Fibroblast of mammary gland (primary cell): ENCODE data around the gene XRN2.

Experiments used
- DNase-seq: peaks from one replicate; pipeline ENCODE4 v3.0.0-alpha.2; 2010; ENCODE audit warnings: low read depth
- H3K4me3 ChIP-seq: 2 replicates; pipeline ENCODE4 v1.5.1; 2011; ENCODE audit warnings: low read depth, mild to moderate bottlenecking, low read length, moderate library complexity; ENCODE audit not compliant: control insufficient read depth
- CTCF ChIP-seq: conservative IDR thresholded peaks from 2 replicates; pipeline ENCODE4 v1.5.1; 2011; ENCODE audit warnings: low read depth, low read length, inconsistent platforms; ENCODE audit not compliant: control insufficient read depth, insufficient read depth

XRN2 gene

GRCh38 chr20:21372016-21372415, 68.9 kb downstream of the XRN2 start:
- TF ChIP-seq CTCF: no peak
- no peak overlapping the region for H3K4me3 ChIP-seq
- DNase-seq: no peak

DNA sequence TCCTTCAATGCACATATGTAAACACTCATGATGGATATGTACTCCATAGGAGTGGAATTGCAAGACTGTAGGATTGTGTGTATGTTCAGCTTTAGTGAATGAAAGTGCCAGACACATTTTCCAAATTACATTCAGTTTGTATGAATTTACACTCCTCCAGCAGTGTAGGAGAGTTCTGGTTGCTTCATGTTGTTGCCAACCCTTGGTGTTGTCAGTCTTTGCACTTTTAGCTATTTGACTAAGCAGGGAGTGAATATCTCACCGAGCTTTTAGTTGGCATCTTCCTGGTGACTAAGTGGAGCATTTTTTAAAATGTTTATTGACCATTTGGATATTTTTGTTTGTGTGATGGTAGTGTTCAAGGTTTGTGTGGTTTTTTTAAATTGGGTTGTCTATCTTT, 70.3 kb downstream of the XRN2 start:
- no peak for DNase-seq
- TF ChIP-seq CTCF: no peak
- H3K4me3 ChIP-seq: no peak overlapping the region

DNA sequence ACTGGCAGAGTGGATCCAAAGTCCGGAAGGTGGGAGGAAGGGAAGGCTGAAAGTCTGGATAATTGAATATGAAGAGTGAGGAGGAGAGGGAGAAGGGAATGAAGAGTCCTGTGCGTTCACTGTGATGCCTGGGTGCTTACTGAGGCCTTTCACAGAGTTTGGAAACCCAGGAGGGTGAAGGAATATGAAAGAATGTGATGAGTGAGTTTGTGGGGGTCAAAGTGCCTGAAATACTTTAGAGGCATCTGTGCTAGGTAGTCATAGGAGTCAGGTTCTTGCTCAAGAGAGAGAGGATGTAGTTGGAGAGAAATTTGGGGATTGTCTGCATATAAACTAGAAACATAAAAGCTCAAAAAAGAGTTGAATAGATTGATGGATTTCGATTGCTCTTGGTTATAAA, 73.5 kb downstream of the XRN2 start:
- no peak overlapping the region for H3K4me3 ChIP-seq
- no peak for TF ChIP-seq CTCF
- no peak for DNase-seq

- no peak for DNase-seq
Measured at GRCh38 chr20:21377701-21378100, 74.6 kb downstream of the XRN2 start.

DNA sequence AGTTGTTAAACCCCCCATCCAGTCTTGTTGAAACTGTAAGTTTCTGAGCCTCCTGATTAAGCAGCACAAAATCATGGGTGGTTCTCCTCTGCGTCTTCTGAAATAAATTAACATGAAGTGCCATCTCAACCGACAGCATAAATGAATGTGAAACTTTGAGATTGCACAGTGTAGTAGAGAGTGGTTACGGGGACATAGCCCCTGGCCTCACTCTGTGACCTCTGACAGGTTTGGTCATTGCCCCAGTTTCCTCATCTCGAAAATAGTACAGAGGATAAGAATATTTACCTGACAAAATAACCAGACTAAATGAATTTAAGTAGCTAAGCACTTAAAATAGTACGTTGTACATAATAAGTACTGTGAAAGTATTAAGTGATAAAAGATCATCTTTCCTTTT, 75.1 kb downstream of the XRN2 start:
- no peak for DNase-seq
- no peak for TF ChIP-seq CTCF
- no peak overlapping the region for H3K4me3 ChIP-seq

More at GRCh38 chr20:21377701-21378100, 74.6 kb downstream of the XRN2 start:
- TF ChIP-seq CTCF: no peak
- no peak overlapping the region for H3K4me3 ChIP-seq

GRCh38 chr20:21380711-21381110, 77.6 kb downstream of the XRN2 start:
- no peak overlapping the region for H3K4me3 ChIP-seq
- no peak for TF ChIP-seq CTCF
- DNase-seq: no peak

DNA sequence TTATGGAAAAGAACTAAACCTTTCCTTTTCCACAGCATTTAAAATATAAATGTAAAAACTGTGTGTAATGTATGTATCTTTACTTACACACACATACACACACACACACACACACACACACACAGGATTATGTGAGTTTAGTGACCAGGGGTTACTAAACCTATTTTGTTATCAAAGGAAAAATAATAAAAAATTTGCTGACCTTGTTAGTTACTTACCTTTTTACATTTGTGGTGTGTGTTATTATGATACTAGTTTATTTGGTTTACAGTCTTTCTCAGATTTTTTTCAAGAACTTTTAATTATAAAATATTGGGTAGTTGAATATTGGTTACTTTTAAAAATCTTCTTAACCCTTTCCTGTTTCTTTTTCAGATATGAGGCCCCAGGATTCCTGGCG, 78.5 kb downstream of the XRN2 start:
- H3K4me3 ChIP-seq: no peak overlapping the region
- no peak for TF ChIP-seq CTCF
- DNase-seq: no peak
